ENCODE measurements around the gene ELOVL2. TPM values are rescaled to one million over a fixed set of nuclear protein-coding genes. Genes with fewer than 3 reads are reported as not detected.

The ELOVL2 gene
- total RNA-seq, 1 experiment from 2014 or later, result 0.07 TPM

DNA sequence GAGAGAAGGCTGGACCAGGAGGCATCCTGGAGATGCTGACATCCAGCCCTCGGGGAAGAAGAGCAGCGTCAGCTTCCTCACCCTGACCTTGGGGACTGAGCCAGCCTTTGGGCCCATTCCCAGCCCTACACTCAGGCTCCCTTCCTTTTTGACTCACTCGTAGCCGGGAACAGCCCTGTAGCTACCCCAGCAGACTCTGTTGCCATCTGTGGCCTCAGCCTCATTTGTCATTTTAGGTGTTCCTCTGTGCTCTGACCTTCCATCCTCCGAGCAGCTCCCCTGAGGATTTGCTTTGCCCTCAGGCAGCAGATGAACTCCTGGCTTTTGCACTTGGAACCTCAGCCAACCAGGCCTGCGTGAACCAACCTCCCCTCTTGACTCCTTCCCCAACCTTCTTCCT lies 67.5 kb downstream of the ELOVL2 start:
- DNase-seq (ENCODE audit: low read depth, low spot score), result no peak
- RAD21 ChIA-PET (ENCODE audit: low non-redundant PET in 1 of 2, low total read pairs in 2 of 2, uncharacterized antibody in 2 of 2, unreplicated experiment in 2 of 2), result no interaction called here
- ATAC-seq, result no peak
- Histone ChIP-seq H3K79me2 (ENCODE audit: insufficient read depth, low read length) (no peaks in the 10 kb centered on the region), H3K9ac (ENCODE audit: low read length) (no peak overlapping the region), H3K4me2 (ENCODE audit: low read length) (no peak overlapping the region), H3K9me2 (ENCODE audit: insufficient read depth) (no peaks in the 10 kb centered on the region), H2AFZ (ENCODE audit: low read depth, low read length, poor library complexity, severe bottlenecking) (no peak overlapping the region), H4K20me1 (ENCODE audit: insufficient read depth) (no peaks in the 10 kb centered on the region), H3K27ac (ENCODE audit: low read depth, low read length) (no peak overlapping the region), H3K36me3 (ENCODE audit: control insufficient read depth in 1 of 2, insufficient read depth in 2 of 2, low read length in 2 of 2) (no peaks in the 10 kb centered on the region), H3K4me3 (replicated peaks in 1 of 2; ENCODE audit: low read depth in 1 of 2, low read length in 2 of 2) (no peak overlapping the region), H3K4me1 (ENCODE audit: control insufficient read depth in 1 of 2, insufficient read depth in 2 of 2, low read length in 2 of 2) (no peaks in the 10 kb centered on the region), H3K27me3 (ENCODE audit: insufficient read depth, low read length) (no peaks in the 10 kb centered on the region), H3K9me3 (ENCODE audit: control insufficient read depth in 1 of 2, insufficient read depth in 1 of 2, low read depth in 1 of 2, low read length in 2 of 2) (no peaks in the 10 kb centered on the region)
- CTCF ChIA-PET, result no interaction called here
- no peak for TF ChIP-seq EGR1 (IDR thresholded peaks at IDR 0.05; ENCODE audit: low read depth)
- no peak for TF ChIP-seq YY1 (IDR thresholded peaks at IDR 0.05; ENCODE audit: extremely low read depth, insufficient replicate concordance, low read depth, low read length)
- TF ChIP-seq EZH2 (IDR thresholded peaks at IDR 0.05), result no peak
- TF ChIP-seq CBX3 (IDR thresholded peaks at IDR 0.05; ENCODE audit: low read depth), result no peak
- no peak for TF ChIP-seq ZFX (IDR thresholded peaks at IDR 0.05)
- TF ChIP-seq EZH2phosphoT487 (IDR thresholded peaks at IDR 0.05; ENCODE audit: borderline replicate concordance), result no peak
- no peak for TF ChIP-seq TCF7L2 (IDR thresholded peaks at IDR 0.05; ENCODE audit: borderline replicate concordance, extremely low read depth, insufficient read depth, insufficient read length)
- no peak for TF ChIP-seq JUND (IDR thresholded peaks at IDR 0.05)
- TF ChIP-seq CEBPB (IDR thresholded peaks at IDR 0.05; ENCODE audit: low read depth), result no peak
- no peak for TF ChIP-seq FOSL1 (IDR thresholded peaks at IDR 0.05; ENCODE audit: low read depth)
- intact Hi-C loops (cut with micrococcal nuclease), result no loop called here
- POLR2A ChIA-PET, result no interaction called here
- no TSS peak for BruUV-seq (replicated peaks)

DNA sequence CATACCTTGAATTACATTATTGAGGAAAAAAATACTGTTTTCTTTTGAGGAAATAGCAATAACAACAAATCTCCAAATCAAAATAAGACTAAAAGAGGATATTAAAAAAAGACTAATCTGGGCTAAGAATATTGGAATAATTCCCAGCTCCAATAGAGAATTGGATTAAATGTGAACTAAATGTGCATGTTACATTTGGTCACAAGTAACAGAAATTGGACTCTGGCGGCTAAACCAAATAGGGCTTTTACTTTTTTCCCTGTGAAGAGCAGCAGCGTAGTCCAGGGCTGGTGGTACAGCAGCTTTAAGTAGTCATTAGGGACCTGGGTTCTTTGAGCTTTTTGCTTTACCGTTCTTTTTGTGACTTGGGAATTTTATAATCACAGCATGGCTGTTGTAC lies 71.9 kb downstream of the ELOVL2 start:
- H3K4me2 ChIP-seq (ENCODE audit: low read length), result no peak overlapping the region
- no peak overlapping the region for H3K4me3 ChIP-seq (replicated peaks in 1 of 2; ENCODE audit: low read depth in 1 of 2, low read length in 2 of 2)
- ChIA-PET RAD21 (ENCODE audit: low non-redundant PET in 1 of 2, low total read pairs in 2 of 2, uncharacterized antibody in 2 of 2, unreplicated experiment in 2 of 2) (no interaction called here), CTCF (no interaction called here), POLR2A (no interaction called here)
- no peak overlapping the region for H3K9ac ChIP-seq (ENCODE audit: low read length)
- BruUV-seq (replicated peaks), result no TSS peak
- no peaks in the 10 kb centered on the region for H3K79me2 ChIP-seq (ENCODE audit: insufficient read depth, low read length)
- DNase-seq (ENCODE audit: low read depth, low spot score) (no peak), ATAC-seq (no peak)
- intact Hi-C loops (cut with micrococcal nuclease), result no loop called here
- H2AFZ ChIP-seq (ENCODE audit: low read depth, low read length, poor library complexity, severe bottlenecking), result no peak overlapping the region
- no peaks in the 10 kb centered on the region for H3K9me2 ChIP-seq (ENCODE audit: insufficient read depth)
- H3K4me1 ChIP-seq (ENCODE audit: control insufficient read depth in 1 of 2, insufficient read depth in 2 of 2, low read length in 2 of 2), result no peaks in the 10 kb centered on the region
- no peaks in the 10 kb centered on the region for H3K9me3 ChIP-seq (ENCODE audit: control insufficient read depth in 1 of 2, insufficient read depth in 1 of 2, low read depth in 1 of 2, low read length in 2 of 2)
- H3K27me3 ChIP-seq (ENCODE audit: insufficient read depth, low read length), result no peaks in the 10 kb centered on the region
- H3K27ac ChIP-seq (ENCODE audit: low read depth, low read length), result no peak overlapping the region
- no peaks in the 10 kb centered on the region for H3K36me3 ChIP-seq (ENCODE audit: control insufficient read depth in 1 of 2, insufficient read depth in 2 of 2, low read length in 2 of 2)
- no peaks in the 10 kb centered on the region for H4K20me1 ChIP-seq (ENCODE audit: insufficient read depth)
- TF ChIP-seq JUND (IDR thresholded peaks at IDR 0.05), result no peak
- no peak for TF ChIP-seq FOSL1 (IDR thresholded peaks at IDR 0.05; ENCODE audit: low read depth)
- TF ChIP-seq SP1 (IDR thresholded peaks at IDR 0.05; ENCODE audit: low read depth), result no peak
- no peak for TF ChIP-seq TCF7L2 (IDR thresholded peaks at IDR 0.05; ENCODE audit: borderline replicate concordance, extremely low read depth, insufficient read depth, insufficient read length)
- TF ChIP-seq ELF1 (IDR thresholded peaks at IDR 0.05; ENCODE audit: borderline replicate concordance, low read depth), result no peak
- TF ChIP-seq EGR1 (IDR thresholded peaks at IDR 0.05; ENCODE audit: low read depth), result no peak
- TF ChIP-seq ZFX (IDR thresholded peaks at IDR 0.05), result no peak
- TF ChIP-seq SRF (IDR thresholded peaks at IDR 0.05; ENCODE audit: low read depth), result no peak
- TF ChIP-seq, protein P1, sequence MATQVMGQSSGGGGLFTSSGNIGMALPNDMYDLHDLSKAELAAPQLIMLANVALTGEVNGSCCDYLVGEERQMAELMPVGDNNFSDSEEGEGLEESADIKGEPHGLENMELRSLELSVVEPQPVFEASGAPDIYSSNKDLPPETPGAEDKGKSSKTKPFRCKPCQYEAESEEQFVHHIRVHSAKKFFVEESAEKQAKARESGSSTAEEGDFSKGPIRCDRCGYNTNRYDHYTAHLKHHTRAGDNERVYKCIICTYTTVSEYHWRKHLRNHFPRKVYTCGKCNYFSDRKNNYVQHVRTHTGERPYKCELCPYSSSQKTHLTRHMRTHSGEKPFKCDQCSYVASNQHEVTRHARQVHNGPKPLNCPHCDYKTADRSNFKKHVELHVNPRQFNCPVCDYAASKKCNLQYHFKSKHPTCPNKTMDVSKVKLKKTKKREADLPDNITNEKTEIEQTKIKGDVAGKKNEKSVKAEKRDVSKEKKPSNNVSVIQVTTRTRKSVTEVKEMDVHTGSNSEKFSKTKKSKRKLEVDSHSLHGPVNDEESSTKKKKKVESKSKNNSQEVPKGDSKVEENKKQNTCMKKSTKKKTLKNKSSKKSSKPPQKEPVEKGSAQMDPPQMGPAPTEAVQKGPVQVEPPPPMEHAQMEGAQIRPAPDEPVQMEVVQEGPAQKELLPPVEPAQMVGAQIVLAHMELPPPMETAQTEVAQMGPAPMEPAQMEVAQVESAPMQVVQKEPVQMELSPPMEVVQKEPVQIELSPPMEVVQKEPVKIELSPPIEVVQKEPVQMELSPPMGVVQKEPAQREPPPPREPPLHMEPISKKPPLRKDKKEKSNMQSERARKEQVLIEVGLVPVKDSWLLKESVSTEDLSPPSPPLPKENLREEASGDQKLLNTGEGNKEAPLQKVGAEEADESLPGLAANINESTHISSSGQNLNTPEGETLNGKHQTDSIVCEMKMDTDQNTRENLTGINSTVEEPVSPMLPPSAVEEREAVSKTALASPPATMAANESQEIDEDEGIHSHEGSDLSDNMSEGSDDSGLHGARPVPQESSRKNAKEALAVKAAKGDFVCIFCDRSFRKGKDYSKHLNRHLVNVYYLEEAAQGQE (IDR thresholded peaks at IDR 0.05; ENCODE audit: low read depth), result no peak
- TF ChIP-seq CEBPB (IDR thresholded peaks at IDR 0.05; ENCODE audit: low read depth), result no peak
- TF ChIP-seq POLR2A (IDR thresholded peaks at IDR 0.05; ENCODE audit: borderline replicate concordance, extremely low read depth, insufficient read depth, insufficient read length), result no peak
- TF ChIP-seq, protein P2, sequence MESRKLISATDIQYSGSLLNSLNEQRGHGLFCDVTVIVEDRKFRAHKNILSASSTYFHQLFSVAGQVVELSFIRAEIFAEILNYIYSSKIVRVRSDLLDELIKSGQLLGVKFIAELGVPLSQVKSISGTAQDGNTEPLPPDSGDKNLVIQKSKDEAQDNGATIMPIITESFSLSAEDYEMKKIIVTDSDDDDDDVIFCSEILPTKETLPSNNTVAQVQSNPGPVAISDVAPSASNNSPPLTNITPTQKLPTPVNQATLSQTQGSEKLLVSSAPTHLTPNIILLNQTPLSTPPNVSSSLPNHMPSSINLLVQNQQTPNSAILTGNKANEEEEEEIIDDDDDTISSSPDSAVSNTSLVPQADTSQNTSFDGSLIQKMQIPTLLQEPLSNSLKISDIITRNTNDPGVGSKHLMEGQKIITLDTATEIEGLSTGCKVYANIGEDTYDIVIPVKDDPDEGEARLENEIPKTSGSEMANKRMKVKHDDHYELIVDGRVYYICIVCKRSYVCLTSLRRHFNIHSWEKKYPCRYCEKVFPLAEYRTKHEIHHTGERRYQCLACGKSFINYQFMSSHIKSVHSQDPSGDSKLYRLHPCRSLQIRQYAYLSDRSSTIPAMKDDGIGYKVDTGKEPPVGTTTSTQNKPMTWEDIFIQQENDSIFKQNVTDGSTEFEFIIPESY (IDR thresholded peaks at IDR 0.05; ENCODE audit: extremely low read depth, insufficient replicate concordance, low read length), result no peak
- TF ChIP-seq EZH2phosphoT487 (IDR thresholded peaks at IDR 0.05; ENCODE audit: borderline replicate concordance), result no peak
- no peak for TF ChIP-seq POLR2AphosphoS5 (IDR thresholded peaks at IDR 0.05; ENCODE audit: low read depth, low read length)
